ENCODE measurements around the gene TTLL7.

TTLL7 gene

DNA sequence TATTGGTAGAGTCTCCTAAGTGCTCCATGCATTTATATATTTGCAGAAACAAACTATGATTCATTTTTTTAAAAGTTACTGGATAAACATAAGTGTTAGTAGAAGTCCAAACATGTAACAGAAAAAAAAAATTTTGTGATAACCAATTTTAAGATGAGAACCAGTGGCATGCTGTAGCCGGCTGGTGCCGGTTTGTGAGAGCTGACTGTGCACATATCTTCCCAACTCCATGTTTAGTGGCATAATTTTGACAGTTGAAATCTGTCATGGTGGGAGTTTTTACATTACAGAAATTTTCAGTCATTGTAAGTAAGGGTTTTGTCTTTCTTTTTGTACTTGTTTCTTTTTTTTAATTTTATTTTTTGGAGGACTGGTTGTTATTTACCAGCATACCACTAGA is 141.2 kb downstream of the TTLL7 start:
- DNase-seq = no peak

DNA sequence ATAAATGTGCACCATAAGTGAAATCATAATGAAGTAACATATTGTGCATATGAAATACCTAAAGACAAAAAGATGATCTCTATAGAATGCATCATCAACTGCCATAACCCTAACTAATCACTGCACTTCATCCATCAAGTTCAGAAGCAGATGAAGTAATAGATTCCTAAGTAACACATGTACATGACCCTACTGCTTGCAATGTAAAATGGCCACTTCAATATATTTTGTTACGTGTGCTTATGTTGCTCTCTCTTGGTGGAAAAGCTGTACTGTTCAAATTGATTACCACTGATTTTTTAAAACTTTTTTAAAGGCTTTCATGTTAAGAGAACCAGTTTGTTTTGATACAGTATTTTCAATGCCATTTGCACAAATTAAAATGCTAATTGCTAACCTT is 141.8 kb downstream of the TTLL7 start:
- peak; percentile 27 for DNase-seq

DNA sequence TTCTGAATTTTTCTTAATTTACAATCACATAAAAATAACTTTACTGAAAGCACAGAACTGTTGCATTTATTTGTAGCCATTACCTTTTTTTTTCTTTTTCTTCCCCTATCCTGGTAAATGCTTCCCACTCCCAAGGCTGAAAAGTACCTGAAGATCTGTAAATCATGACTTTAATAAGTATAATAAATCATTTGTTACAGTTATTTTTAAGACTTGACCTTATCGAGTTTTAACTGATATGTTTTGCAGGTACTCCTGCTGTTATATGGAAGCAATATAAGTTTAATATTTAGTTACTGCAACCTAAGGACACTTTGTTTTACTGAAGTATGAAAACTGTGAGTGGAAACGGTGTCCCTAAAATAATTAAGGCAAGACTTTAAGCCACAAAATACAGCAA is 142.6 kb downstream of the TTLL7 start:
- no peak for DNase-seq

DNA sequence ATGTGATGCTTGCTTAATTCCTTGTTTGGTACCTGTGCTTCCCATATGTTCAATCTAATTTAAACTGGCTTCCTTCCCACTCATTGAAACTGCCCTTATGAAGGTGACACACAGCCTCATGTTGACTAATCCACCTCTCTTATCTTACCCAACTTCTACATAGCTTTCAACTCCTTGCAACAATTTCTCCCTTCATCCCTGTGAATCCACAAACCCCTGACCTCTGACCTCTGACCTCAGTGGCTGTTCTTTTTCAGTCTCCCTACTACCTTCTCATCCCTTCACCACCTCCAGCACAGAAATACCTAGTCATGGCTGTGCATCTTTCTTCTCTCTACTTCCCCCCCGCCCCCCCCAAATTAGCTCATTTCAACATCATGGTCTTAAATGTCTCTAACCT is 144.5 kb downstream of the TTLL7 start:
- DNase-seq = no peak

DNA sequence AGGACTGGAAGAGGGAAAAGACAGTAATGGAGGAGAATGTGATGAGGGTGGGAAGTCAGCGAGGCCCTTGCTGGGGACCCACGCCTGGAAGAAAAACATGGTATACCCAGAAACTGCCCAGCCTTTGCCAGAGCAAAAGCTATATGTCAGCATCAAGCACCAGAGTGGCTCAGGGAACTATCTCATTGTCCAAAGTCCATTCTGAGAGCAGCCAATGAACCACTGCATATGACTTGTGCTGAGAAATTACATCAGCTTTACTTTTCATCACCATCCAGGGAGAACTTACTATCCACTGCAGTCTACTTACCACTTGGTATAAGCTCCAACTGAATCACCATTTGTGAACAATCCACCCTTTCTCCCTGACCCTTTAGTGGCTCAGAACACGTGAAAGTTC is 148.1 kb downstream of the TTLL7 start:
- no peak for DNase-seq

DNA sequence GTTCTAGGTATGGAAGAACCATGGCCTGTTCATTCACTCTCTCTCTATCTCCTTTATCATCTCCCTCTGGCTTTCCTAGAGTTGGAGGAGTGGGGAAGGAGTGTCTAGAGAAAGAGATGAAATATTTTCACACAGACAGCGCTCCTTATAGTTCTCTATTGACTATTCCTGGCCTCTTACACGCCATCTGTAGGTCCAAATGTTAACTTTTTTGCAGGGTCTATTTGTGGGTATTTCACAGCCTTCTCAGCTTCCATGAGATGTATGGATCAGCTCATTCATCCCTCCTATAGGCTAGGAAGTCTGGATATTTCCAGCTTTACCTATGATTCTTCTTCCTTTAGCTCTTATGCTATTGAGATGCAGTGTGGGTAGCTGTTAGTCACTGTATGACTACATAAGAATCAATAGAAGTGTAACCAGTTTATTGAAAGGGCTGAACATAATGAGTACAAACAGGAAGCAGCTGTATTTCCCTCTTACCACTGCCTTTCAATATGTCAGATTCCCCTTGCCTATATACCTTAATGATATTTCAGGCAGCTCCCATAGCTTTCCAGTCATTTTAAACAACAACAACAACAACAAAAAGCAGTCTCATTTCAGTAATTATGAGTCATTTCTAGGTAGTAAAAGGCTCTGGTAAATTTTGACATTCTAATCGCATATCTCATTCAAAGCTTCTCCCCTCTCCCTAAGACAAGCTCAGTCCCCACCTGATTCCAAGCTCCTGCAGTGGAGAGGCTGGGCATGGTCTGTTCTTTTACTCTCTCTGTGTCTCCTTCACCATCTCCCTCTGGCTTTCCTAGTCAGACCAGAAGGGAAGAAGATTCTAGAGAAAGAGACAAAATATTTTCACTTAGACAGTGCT is 149.5 kb downstream of the TTLL7 start:
- no peak for DNase-seq

DNA sequence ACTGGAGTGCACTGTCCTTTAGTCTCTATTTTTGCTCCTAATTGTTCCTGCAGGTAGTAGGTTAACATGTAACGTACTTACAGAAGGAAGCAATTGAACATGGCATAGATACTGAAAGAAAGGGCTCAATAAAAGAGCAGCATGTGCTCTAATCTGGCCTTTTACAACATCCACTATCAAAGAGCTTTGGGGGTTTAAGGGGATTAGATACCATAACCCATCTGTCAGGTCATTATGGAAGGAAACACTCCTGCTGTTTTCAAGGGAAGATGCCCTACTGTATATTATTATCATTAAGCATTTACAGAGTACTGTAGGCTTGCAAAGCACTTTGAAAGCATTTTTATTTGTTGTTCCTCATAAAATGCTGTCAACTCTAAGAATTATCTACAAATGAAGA is 152.8 kb downstream of the TTLL7 start:
- no peak for DNase-seq

DNA sequence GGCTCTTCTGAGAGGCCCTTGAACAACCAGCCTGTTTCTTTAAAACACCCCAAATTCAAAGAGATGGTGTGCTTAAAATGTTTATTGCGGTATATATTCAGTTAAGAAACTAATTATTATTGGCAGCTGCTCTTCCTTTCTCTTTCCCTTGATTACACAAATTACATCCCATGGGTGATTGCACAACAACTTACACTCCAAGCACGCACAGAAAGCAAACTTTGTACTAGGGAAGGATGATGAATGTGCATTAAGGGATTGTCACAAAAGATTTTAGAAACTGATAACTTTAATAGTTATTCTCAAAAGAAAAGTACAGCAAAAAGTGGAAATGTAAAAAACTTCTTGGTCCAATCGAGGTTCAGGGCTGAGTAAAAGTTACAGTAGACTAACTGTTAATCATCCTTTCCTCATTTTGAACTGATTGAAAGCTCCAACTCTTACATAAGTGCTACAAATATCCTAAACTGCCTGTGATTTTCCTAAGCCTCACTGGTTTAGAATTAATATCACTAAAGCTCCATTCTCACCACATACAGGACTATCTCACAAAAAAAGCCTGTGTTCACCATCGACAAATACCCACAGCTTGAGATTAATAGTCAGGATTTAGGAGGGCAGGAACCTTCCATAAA is 153.4 kb downstream of the TTLL7 start:
- DNase-seq = peak; percentile 3

DNA sequence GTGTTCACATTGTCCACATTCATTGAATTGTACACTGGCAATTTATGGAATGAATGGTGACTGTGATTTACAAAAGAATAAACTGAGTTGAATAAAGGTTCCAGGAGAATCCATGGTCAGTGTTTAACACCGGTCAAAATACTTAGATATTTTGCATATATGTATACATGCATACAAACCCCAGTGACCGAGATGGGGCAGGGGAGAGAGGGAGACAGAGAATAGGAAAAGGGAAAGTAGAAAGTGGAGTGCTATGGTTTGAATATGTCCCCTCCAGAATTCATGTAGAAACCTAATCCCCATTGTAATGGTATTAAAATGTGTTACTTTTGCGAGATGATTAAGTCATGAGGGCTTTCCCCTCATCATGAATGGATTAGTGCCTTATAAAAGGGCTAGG is 154.4 kb downstream of the TTLL7 start:
- DNase-seq = no peak

DNA sequence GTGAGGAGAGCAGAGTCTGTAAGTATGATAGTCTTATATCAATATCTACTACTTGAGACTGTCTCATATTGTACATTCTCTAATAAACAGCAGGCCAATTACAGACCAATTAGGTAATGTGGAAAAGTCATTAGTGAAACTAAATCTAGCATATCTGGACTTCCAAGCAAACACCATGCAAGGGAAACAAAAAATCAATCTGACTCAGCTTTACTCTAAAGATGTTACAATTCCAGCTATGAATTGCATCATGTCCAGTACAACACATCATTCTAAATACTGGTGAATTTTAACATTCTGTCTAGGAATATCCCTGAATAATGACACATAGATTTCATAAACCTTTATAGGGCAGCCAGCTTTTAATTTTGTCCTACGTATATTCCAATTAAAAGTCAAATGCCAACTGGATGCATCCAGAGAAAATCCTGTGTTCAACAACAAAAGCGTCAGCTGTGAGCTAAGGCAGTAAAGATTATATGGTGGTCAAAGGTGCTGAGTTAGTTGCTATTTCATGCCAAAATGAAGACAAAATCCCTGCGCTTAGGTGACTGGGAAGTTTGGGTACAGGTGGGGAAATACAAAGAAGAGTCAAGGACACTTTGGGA is 159.3 kb downstream of the TTLL7 start:
- no peak for DNase-seq

DNA sequence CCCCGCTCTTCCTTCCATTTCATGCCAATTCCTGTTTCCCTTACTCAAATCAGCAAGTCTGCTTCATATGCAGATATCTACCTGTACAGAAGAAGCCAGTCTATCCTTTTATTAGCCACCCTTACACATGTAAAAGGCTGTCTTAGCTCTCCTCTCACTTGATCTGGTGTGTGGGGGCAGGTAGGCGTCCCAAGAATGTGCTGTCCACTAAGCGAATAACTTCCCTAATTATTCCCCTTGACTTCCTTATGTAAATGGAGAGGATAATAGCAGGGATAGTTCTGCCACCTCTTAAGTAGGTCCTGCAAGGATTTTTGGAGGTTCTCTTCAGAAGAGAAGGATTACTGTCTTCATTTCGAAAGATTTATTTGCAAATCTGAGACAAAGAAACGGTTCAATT is 160.4 kb downstream of the TTLL7 start:
- no peak for DNase-seq

DNA sequence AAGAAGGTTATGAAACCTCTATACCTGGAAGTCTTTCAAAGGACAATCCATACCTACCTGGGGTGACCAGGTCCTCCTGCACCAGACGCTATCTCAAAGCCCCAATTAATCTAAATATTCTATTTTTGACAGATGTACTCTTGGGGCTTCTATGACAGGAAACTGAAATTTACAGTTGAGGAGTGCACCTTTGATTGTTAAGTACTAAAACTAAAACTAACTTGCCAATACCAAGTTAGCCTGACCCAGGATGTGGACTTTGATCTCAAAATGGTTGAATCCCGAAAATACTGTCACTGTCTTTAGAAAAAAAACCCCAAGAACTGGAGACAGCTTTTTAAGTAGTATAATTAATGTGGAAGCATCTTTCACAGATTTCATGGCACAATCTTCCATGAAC is 162.4 kb downstream of the TTLL7 start:
- no peak for DNase-seq

DNA sequence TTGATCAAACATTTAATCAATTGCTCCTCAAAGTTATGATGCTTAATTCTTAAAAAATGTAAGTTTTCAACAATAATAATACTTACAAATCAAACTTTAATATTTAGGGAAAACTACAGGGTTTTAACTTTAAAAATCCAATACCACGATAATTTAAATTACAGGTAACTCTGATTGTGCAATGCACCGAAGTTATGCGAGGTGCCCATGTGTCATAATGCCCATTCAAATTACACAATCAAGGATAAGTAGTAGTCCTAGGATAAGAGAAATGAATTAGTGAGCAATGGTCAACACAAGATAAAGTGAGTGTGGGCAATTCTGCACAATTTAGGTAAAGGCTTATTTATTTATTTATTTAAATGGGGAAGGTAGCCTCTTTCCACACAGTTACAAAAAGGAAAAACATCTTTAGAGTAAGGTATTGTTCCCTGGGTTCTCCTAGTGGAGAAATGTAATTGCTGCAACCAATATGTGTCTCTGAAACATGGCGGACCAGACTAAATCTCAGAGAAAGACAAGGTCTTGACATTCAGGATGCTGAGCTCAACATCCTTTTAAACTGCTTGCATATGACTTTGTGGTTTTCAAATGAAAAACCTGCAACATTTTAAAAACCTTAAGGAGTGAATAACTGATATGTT is 164.2 kb downstream of the TTLL7 start:
- no peak for DNase-seq

DNA sequence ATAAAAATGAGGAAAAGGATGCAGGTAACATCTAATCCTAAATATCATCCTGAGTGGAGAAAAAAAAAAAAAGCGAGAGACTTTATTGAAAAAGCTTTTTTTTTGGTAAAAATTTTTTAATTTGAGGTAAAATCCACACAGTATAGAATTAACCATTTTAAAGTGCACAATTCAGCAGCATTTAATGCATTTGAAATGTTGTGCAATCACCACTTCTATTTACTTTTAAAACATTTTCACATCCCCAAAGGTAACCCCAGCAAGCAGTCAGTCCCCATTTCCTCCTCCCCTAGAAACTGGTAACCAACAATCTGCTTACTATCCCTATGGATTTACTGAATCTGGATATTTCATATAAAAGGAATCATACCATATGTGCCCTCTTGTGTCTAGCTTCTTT is 166.7 kb downstream of the TTLL7 start:
- DNase-seq = no peak

DNA sequence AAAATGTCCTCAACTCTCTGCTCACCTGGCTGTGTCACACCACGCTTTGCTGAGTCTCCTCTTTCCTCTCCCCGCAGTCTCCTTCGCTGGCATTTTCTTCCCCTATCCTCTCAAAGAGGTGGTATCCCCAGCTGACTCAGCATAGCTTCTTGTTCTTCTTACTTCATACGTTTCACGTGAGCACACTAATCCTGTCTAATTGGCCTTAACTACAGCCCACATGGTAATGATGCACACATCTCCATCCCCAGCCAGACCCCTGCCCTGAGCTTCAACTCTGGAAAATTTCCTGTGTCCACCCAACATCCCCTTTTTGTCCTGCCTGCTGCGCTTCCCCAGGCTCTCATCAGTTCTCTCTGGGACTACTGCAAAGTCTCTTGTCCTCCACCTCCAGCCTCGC is 169.8 kb downstream of the TTLL7 start:
- DNase-seq = no peak

DNA sequence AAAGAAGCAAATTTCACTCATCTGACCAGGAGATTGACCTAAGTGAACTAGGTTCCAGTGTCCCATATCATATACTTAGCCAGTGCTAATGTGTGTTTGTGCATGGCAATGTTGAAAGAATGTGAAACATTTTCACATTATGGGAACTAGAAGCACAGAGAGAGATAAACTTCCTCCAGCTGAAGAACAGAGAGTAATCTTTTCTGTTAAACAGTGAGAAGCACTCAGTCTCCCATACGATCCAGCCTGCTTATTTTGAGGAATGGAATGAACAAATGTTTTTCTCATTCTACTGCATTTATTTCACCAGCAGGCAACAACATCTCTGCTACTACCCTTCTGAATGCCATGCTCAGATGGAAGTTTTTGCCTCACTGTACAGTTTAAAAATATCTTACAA is 170.5 kb downstream of the TTLL7 start:
- peak; percentile 1 for DNase-seq

DNA sequence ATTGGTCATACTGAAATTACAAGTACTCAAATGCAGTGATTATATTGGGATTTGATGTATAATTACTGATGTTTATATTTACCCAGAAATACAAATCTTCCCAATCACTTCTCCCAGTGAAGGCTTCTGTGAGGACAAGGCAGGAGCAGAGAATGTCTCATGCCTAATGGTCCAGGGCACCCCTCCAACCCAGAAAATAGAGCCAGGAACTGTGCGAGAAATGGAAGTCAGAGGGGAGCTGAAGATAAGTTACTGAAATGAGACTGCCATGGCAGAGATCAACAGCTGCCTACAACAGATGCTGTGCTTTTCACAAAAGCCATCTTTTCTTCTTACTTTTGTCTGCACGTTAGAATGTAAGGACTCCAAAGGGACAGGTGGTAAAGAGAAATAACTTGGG is 171.2 kb downstream of the TTLL7 start:
- DNase-seq = no peak

DNA sequence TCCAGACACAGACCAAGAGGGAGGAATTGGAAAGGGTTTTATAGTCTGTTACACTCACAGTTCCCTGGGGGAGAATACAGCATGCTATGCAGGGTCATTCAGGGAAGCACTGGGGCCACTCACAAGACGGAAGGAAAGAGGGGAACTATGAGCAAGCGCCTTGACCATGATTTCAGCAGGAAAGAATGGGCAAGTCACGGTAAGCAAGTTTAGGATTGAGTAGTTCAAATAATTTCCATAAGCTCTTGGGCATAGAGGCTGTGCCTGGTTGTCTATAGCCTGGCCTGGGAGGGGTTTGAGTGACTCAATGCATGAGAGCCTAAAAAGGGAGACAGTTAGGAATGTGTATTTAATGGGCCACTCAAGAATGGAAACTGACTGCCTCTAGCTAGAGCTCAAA is 176.7 kb downstream of the TTLL7 start:
- DNase-seq = no peak

DNA sequence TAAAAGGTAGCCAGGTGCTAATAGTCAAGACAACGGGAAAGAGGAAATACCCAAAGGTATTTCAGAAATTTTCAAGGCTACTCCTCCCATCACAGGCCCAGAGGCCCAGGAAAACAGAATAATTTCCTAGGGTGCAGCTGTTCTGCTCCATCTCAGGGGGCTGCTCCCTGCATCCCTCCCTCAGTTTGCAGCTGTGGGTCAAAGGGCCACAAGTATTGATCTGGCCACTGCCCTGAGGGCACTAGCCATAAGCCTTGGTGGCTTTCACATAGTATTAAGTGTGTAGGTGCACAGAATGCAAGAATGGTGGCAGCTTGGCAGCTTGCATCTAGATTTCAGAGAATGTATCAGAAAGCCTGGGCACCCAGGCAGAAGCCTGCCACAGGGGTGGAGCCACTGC is 179.5 kb downstream of the TTLL7 start:
- DNase-seq = no peak

DNA sequence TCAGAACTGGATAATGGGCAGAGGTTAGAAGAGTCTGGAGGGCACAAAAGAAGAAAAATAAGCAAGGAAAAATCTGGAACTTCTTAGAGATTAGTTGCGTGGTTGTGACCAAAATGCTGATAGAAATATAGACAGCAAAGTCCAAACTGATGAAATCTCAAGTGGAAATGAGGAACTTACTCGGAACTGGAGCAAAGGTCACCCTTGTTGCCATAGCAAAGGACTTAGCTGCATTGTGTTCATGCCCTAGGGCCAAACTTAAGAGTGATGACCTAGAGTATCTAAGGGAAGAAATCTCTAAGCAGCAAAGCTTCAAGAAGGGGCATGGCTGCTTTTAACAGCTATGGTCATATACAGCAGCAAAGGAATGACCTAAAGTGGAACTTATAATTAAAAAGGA is 180.0 kb downstream of the TTLL7 start:
- DNase-seq = peak; percentile 65

DNA sequence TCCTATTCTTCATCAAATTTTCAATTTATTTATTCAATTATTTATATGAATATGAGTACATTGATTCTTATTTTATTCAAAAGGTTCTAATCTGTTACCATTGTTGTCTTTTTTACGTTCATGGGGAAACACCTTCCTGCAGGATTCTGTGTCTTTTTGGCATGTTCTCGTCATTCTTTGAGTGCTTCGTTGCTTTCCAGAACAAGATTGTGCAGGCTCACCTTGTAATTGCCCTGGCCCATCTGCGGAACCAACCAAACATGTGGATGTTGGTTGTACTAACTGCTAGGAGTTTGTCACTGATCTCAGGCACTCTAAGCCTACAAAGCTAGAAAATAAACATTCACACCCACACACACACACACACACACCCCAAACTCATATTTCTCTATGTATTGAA is 182.1 kb downstream of the TTLL7 start:
- DNase-seq = no peak

DNA sequence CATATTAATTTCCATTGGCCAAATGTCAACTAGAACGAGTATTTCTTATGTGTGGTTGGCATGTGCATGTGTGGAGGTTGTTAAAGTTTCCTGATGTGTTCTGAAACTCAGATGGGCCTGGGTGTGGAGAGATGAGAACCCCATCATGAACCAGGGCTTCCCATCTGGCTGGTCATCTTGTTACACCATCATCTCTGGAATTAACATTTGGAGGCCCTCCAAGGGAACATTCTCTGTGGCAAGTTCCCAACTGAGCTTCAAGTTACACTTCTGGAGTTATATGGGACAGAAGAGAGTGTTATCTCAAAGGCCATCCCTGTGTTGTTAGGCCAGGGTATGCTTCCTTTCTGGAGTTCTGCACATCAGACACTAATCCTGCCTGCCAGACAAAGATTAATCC is 183.6 kb downstream of the TTLL7 start:
- no peak for DNase-seq
